ENCODE measurements around the gene MTUS2.

DNA sequence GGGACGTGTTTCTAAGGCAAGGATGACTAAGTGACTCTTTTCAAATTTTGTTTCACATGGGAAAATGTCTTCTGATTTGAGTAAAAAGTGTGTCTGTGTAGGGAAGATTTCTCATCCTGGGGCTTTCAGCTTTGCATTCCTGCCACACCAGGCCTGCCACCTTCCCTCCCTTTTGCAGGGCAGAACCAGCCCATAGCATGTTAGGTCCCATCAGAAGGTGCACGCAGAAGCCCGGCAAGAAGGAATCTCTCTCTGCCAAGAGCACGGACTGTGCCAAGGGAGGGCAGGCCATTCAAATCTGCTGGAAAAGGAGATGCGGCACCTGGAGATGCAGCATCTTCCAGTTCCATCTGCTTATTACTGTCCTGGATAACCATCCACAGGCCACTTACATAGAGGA is 563.3 kb downstream of the MTUS2 start:
- TF ChIP-seq CTCF (IDR thresholded peaks at IDR 0.05; ENCODE audit: low read depth, low read length, missing input control) (no peak), FOXA1 (IDR thresholded peaks at IDR 0.05) (no peak)
- TF ChIP-seq, protein P1, sequence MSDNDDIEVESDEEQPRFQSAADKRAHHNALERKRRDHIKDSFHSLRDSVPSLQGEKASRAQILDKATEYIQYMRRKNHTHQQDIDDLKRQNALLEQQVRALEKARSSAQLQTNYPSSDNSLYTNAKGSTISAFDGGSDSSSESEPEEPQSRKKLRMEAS (IDR thresholded peaks at IDR 0.05): no peak
